GM12878 (cell line): Measurements from ENCODE around the gene RIC3. TPM values are rescaled to one million over a fixed set of nuclear protein-coding genes. Genes with fewer than 3 reads are reported as not detected.

Source experiments
- ATAC-seq: fragments of 200-7000 bp; cut with Tn5 transposase; 3 replicates; pipeline ENCODE4 v1.9.1; 2020; ENCODE audit warnings: mild to moderate bottlenecking, moderate library complexity
- BruUV-seq: library from RNA; stranded (reverse); fragments of 400-500 nt; replicated peaks from 2 replicates; lab custom pipeline; 2021; lab: Mats Ljungman, UMichigan
- CTCF ChIA-PET: fragments of 300-600 bp; sonication (Branson Sonifier 250); formaldehyde crosslinking; extraction: SDS; loops from one replicate; lab custom pipeline; 2021; ENCODE audit warnings: inconsistent platforms; lab: Yijun Ruan, JAX
- POLR2A ChIA-PET: fragments of 350-600 bp; formaldehyde crosslinking; extraction: SDS; loops from one replicate; lab custom pipeline; 2021; ENCODE audit warnings: inconsistent platforms; lab: Charles Lee
- RAD21 ChIA-PET: fragments of 300-600 bp; sonication (Branson Sonifier 250); formaldehyde crosslinking; loops from one replicate; lab custom pipeline; 2023; ENCODE audit warnings: antibody characterized with exemption; ENCODE audit not compliant: unreplicated experiment; lab: Charles Lee
- SMC1A ChIA-PET: fragments of 300-600 bp; sonication (Branson Sonifier 250); formaldehyde crosslinking; loops from one replicate; lab custom pipeline; 2023; ENCODE audit not compliant: unreplicated experiment, uncharacterized antibody; lab: Charles Lee
- DNase-seq: peaks from one replicate; pipeline ENCODE4 v3.0.0-alpha.2; 2011; ENCODE audit warnings: low read depth, low spot score
- FAIRE-seq: peaks from 3 replicates; lab custom pipeline; 2011; peaks lifted over from hg19 to GRCh38; lab: Jason Lieb, UNC
- H2AFZ ChIP-seq: 2 replicates; pipeline ENCODE4 v1.6.0; 2011; ENCODE audit warnings: low read depth, low read length, control low read depth; ENCODE audit not compliant: control insufficient read depth
- H3K27ac ChIP-seq: 2 replicates; pipeline ENCODE4 v1.5.1; 2011; ENCODE audit warnings: control low read depth; ENCODE audit not compliant: control insufficient read depth, insufficient read depth
- H3K27me3 ChIP-seq, 2 experiments: replicated peaks in 1 of 2; 2 replicates each; pipeline versions ENCODE4 v1.6.0 to v1.6.1; 2011; ENCODE audit warnings: low read length in 1 of 2; ENCODE audit not compliant: control insufficient read depth in 2 of 2, insufficient read depth in 2 of 2
- H3K36me3 ChIP-seq, 2 experiments: 2 replicates each; pipeline ENCODE4 v1.5.1; 2011; ENCODE audit warnings: low read length in 1 of 2; ENCODE audit not compliant: control insufficient read depth in 2 of 2, insufficient read depth in 2 of 2
- H3K4me1 ChIP-seq: 2 replicates; pipeline ENCODE4 v1.6.1; 2011; ENCODE audit warnings: mild to moderate bottlenecking, low read length, moderate library complexity, mixed read lengths; ENCODE audit not compliant: control insufficient read depth, insufficient read depth
- H3K4me2 ChIP-seq: 2 replicates; pipeline ENCODE4 v1.6.0; 2011; ENCODE audit warnings: control low read depth; ENCODE audit not compliant: control insufficient read depth, insufficient read depth
- H3K4me3 ChIP-seq: fragments of 200-600 bp; sonication (generic); 2 replicates; pipeline ENCODE4 v1.5.1; 2016
- H3K79me2 ChIP-seq: 2 replicates; pipeline ENCODE4 v1.6.0; 2011; ENCODE audit warnings: low read length; ENCODE audit not compliant: control insufficient read depth, insufficient read depth
- H3K9ac ChIP-seq: 2 replicates; pipeline ENCODE4 v1.8.0; 2011; ENCODE audit warnings: low read length, control low read depth, mixed read lengths; ENCODE audit not compliant: control insufficient read depth, insufficient read depth
- H3K9me3 ChIP-seq: replicated peaks from 3 replicates; pipeline ENCODE4 v1.5.1; 2011; ENCODE audit warnings: mild to moderate bottlenecking, low read length; ENCODE audit not compliant: control insufficient read depth, insufficient read depth
- H4K20me1 ChIP-seq: 2 replicates; pipeline ENCODE4 v1.6.0; 2011; ENCODE audit not compliant: control insufficient read depth, insufficient read depth
- CHD4 ChIP-seq: fragments of 200-600 bp; sonication (generic); IDR thresholded peaks from 2 replicates; pipeline ENCODE4 v1.6.1; 2016; ENCODE audit warnings: mild to moderate bottlenecking
- EGR1 ChIP-seq, 2 experiments: IDR thresholded peaks; 1 replicate in 1 of 2; 2 replicates in 1 of 2; pipeline ENCODE4 v1.6.1; 2011 to 2012; ENCODE audit warnings: low read depth in 2 of 2, low read length in 2 of 2, borderline replicate concordance in 1 of 2, mild to moderate bottlenecking in 1 of 2, moderate library complexity in 1 of 2
- FOXM1 ChIP-seq: IDR thresholded peaks from 2 replicates; pipeline ENCODE4 v1.6.1; 2012; ENCODE audit warnings: low read depth, mild to moderate bottlenecking, inconsistent platforms, low read length, moderate library complexity
- HCFC1 ChIP-seq: fragments of 150-350 bp; IDR thresholded peaks from 2 replicates; pipeline ENCODE4 v1.6.1; 2014; ENCODE audit warnings: low read length
- NBN ChIP-seq: fragments of 450-650 bp; IDR thresholded peaks from 2 replicates; pipeline ENCODE4 v1.6.1; 2016
- NFIC ChIP-seq: IDR thresholded peaks from 2 replicates; pipeline ENCODE4 v1.6.1; 2012; ENCODE audit warnings: low read depth, mild to moderate bottlenecking, inconsistent platforms, low read length, moderate library complexity
- NFYB ChIP-seq: IDR thresholded peaks from 2 replicates; pipeline ENCODE4 v1.6.1; 2011; ENCODE audit warnings: low read depth, mild to moderate bottlenecking, low read length, improper control_type of control experiment, moderate library complexity; ENCODE audit not compliant: insufficient read depth
- POLR2AphosphoS2 ChIP-seq: IDR thresholded peaks from 2 replicates; pipeline ENCODE4 v1.6.1; 2011; ENCODE audit warnings: low read depth, mild to moderate bottlenecking, low read length, improper control_type of control experiment, moderate library complexity
- POU2F2 ChIP-seq: IDR thresholded peaks from 3 replicates; pipeline ENCODE4 v1.6.1; 2011; ENCODE audit warnings: low read depth, mild to moderate bottlenecking, low read length, borderline replicate concordance
- SMAD1 ChIP-seq: fragments of 450-650 bp; IDR thresholded peaks from 2 replicates; pipeline ENCODE4 v1.6.1; 2018; ENCODE audit warnings: mild to moderate bottlenecking, low read depth; ENCODE audit not compliant: partially characterized antibody
- SMAD5 ChIP-seq: IDR thresholded peaks from 2 replicates; pipeline ENCODE4 v1.6.1; 2016; ENCODE audit warnings: antibody characterized with exemption, low read depth
- TBL1XR1 ChIP-seq: IDR thresholded peaks from 2 replicates; pipeline ENCODE4 v1.6.1; 2012; ENCODE audit warnings: low read depth, low read length, improper control_type of control experiment
- WGBS: methylation state at CpG from one replicate; pipeline ENCODE4 v1.1.6; 2016; ENCODE audit warnings: low lambda C conversion rate; ENCODE audit not compliant: insufficient replicate concordance, insufficient coverage; ENCODE audit errors: missing lambda C conversion rate; 5-methylcytosine and 5-hydroxymethylcytosine counted together
- in situ Hi-C: fragments of 300-500 bp; cut with MboI; formaldehyde crosslinking; loops from 9 replicates; pipeline ENCODE4 v1.14.3; 2018; ENCODE audit warnings: mixed read lengths
- intact Hi-C: fragments of 100-400 bp; cut with micrococcal nuclease; formaldehyde crosslinking; loops from one replicate; pipeline ENCODE4 v1.14.2; 2022; ENCODE audit not compliant: unreplicated experiment
- polyA plus RNA-seq, 11 experiments: library from polyadenylated mRNA; depleted of rRNA in 4 of 11; unstranded in 6 of 11; stranded (reverse) in 5 of 11; fragments of >200 nt; fragmentation: Nextera tagmentation in 4 of 11; fragmentation: Illumina TruSeq in 1 of 11; extraction: Ambion mirVana in 4 of 11; extraction: Trizol in 1 of 11; gene quantifications; 1 replicate in 1 of 11; 2 replicates in 10 of 11; pipeline versions ENCODE4 v1.2.1 to v1.2.3, GENCODE V29; 2011 to 2016; ENCODE audit warnings: inconsistent platforms in 2 of 11, missing spikeins in 2 of 11, low read depth in 1 of 11
- total RNA-seq, 4 experiments: library from RNA; depleted of rRNA in 3 of 4; stranded (reverse); fragments of >200 nt in 3 of 4; fragmentation: Illumina TruSeq in 1 of 4; extraction: Trizol in 1 of 4; gene quantifications; 2 replicates each; pipeline versions ENCODE4 v1.2.1 to v1.2.3, GENCODE V29; 2013 to 2021
- TF ChIP-seq, protein P1 (sequence below): fragments of 450-650 bp; IDR thresholded peaks from 2 replicates; pipeline ENCODE4 v1.6.1; 2017; ENCODE audit warnings: mild to moderate bottlenecking, moderate library complexity
- TF ChIP-seq, protein P2 (sequence below): fragments of 450-650 bp; conservative IDR thresholded peaks from 2 replicates; pipeline ENCODE4 v1.6.1; 2017; ENCODE audit warnings: mild to moderate bottlenecking, moderate library complexity

The RIC3 gene
- total and polyA plus RNA-seq, 10 of the 15 experiments (the other 5 are each of a cell fraction or from before 2014, with no cell fraction given) = 0.90 to 8.9 (median 2.2) TPM

DNA sequence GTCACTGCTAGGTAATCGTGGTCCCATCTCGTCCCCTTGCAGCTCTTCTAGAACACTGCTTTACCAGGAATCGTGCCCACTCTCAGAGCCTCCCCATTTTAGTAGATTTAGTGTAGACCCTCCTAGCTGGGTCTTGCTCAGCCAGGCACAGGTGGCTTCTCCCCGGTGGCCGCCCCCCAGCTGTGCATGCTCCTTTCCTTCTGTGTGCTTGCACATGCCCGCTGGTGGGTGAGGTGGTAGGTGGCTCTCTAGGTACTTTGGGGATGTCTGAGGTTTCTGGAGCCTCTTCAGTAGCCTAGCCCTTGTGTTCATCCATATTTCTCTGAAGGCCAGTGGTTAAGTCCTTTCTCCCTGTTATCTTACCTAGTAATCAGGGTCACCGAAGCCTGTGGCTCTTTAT lies 82.3 kb downstream of the RIC3 start (continued):
- TF ChIP-seq, protein P1, sequence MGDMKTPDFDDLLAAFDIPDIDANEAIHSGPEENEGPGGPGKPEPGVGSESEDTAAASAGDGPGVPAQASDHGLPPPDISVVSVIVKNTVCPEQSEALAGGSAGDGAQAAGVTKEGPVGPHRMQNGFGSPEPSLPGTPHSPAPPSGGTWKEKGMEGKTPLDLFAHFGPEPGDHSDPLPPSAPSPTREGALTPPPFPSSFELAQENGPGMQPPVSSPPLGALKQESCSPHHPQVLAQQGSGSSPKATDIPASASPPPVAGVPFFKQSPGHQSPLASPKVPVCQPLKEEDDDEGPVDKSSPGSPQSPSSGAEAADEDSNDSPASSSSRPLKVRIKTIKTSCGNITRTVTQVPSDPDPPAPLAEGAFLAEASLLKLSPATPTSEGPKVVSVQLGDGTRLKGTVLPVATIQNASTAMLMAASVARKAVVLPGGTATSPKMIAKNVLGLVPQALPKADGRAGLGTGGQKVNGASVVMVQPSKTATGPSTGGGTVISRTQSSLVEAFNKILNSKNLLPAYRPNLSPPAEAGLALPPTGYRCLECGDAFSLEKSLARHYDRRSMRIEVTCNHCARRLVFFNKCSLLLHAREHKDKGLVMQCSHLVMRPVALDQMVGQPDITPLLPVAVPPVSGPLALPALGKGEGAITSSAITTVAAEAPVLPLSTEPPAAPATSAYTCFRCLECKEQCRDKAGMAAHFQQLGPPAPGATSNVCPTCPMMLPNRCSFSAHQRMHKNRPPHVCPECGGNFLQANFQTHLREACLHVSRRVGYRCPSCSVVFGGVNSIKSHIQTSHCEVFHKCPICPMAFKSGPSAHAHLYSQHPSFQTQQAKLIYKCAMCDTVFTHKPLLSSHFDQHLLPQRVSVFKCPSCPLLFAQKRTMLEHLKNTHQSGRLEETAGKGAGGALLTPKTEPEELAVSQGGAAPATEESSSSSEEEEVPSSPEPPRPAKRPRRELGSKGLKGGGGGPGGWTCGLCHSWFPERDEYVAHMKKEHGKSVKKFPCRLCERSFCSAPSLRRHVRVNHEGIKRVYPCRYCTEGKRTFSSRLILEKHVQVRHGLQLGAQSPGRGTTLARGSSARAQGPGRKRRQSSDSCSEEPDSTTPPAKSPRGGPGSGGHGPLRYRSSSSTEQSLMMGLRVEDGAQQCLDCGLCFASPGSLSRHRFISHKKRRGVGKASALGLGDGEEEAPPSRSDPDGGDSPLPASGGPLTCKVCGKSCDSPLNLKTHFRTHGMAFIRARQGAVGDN = no peak
- TF ChIP-seq NBN (no peak), FOXM1 (no peak), SMAD1 (no peak)

DNA sequence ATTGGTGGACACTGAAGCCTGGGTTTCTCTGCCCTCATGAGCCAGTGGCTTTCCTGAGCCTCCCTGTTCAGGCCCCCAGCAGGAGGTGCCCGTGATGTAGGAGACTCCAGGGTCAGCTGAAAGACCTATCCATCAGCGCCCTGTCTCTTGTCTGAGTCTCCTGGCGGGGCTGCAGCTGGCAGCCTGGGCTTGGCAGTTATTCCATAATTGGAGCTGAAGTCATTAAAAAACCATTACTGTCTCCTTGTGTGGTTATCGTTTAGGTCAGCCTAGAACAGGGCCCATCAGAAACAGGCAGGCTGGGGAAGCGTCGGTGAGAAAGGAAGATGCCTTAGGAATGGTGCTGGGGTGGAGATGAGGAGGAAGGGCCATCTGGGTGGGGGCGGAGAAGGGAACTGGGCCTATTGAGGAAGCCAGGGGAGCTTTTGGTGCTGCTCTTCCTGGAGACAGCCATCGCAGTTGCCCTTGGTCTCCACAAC lies 82.8 kb downstream of the RIC3 start:
- H3K4me1 ChIP-seq = no peaks in the 10 kb centered on the region
- no peak for DNase-seq
- no peak overlapping the region for H3K9ac ChIP-seq
- H3K4me3 ChIP-seq = no peak overlapping the region
- no TSS peak for BruUV-seq
- no peak for ATAC-seq
- peaks cover 5 to 11% of the 10 kb centered on the region in 2 experiments for H3K27me3 ChIP-seq
- no peaks in the 10 kb centered on the region for H3K9me3 ChIP-seq
- SMC1A ChIA-PET = interaction anchor here (1.5 kb wide), 2 partner anchors 13 to 79 kb away, joined by 4 to 5 read pairs; no protein-coding TSS in a partner anchor
- no peak overlapping the region for H3K27ac ChIP-seq
- RAD21 ChIA-PET = interaction anchor here (1.4 kb wide), 1 partner anchor 13 kb away, joined by 5 read pairs; no protein-coding TSS in a partner anchor
- FAIRE-seq = no peak
- H3K4me2 ChIP-seq = no peak overlapping the region
- CTCF ChIA-PET = interaction anchor here (0.6 to 6.5 kb wide), 5 partner anchors 14 to 500 kb away, joined by 3 to 53 read pairs (median 3); no protein-coding TSS in a partner anchor
- POLR2A ChIA-PET = no interaction called here
- in situ Hi-C loops = no loop called here
- H4K20me1 ChIP-seq = no peaks in the 10 kb centered on the region
- WGBS = 22% methylated on average over 8 of the region's 8 CpGs
- no peak overlapping the region for H2AFZ ChIP-seq
- no peaks in the 10 kb centered on the region for H3K36me3 ChIP-seq
- H3K79me2 ChIP-seq = no peaks in the 10 kb centered on the region
- intact Hi-C loops = no loop called here
- no peak for TF ChIP-seq SMAD5
- TF ChIP-seq CHD4 = no peak
- TF ChIP-seq, protein P2, sequence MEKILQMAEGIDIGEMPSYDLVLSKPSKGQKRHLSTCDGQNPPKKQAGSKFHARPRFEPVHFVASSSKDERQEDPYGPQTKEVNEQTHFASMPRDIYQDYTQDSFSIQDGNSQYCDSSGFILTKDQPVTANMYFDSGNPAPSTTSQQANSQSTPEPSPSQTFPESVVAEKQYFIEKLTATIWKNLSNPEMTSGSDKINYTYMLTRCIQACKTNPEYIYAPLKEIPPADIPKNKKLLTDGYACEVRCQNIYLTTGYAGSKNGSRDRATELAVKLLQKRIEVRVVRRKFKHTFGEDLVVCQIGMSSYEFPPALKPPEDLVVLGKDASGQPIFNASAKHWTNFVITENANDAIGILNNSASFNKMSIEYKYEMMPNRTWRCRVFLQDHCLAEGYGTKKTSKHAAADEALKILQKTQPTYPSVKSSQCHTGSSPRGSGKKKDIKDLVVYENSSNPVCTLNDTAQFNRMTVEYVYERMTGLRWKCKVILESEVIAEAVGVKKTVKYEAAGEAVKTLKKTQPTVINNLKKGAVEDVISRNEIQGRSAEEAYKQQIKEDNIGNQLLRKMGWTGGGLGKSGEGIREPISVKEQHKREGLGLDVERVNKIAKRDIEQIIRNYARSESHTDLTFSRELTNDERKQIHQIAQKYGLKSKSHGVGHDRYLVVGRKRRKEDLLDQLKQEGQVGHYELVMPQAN = no peak
- no peak for TF ChIP-seq NFIC
- TF ChIP-seq TBL1XR1 = no peak
- no peak for TF ChIP-seq NFYB
- TF ChIP-seq HCFC1 = no peak
- no peak for TF ChIP-seq POLR2AphosphoS2
- TF ChIP-seq EGR1 (IDR thresholded peaks at IDR 0.05; ENCODE audit: borderline replicate concordance in 1 of 2, low read depth in 2 of 2, low read length in 2 of 2) = no peak
- no peak for TF ChIP-seq POU2F2
